ENCODE measurements around the gene ADARB2.
A peak's percentile ranks its signal among the peaks of the same experiment; 100 is the strongest.

ADARB2 gene

GRCh38 chr10:1644191-1644711 is 93.1 kb downstream of the ADARB2 start:
- no peak overlapping the region for H3K27ac ChIP-seq
- H3K4me3 ChIP-seq (IDR thresholded peaks at IDR 0.05; ENCODE audit: insufficient read depth, low read depth, low read length) = no peak overlapping the region
- no peaks in the 10 kb centered on the region for H4K20me1 ChIP-seq (ENCODE audit: insufficient read depth)
- TF ChIP-seq CTCF (conservative IDR thresholded peaks at IDR 0.05; ENCODE audit: low read depth, low read length) = no peak
- H2AFZ ChIP-seq (ENCODE audit: low read depth) = no peak overlapping the region
- H3K79me2 ChIP-seq (ENCODE audit: insufficient read depth, low read depth) = no peaks in the 10 kb centered on the region
- no peak overlapping the region for H3K4me2 ChIP-seq
- H3K27me3 ChIP-seq (ENCODE audit: insufficient read depth, low read depth) = no peaks in the 10 kb centered on the region
- H3K4me1 ChIP-seq (ENCODE audit: low read depth, poor library complexity, severe bottlenecking) = peaks cover 37% of the 10 kb centered on the region
- no peak overlapping the region for H3K9ac ChIP-seq
- no peaks in the 10 kb centered on the region for H3K36me3 ChIP-seq (ENCODE audit: insufficient read depth)

- H4K20me1 ChIP-seq (ENCODE audit: insufficient read depth) = no peaks in the 10 kb centered on the region
Measured at GRCh38 chr10:1643908-1644179, 93.5 kb downstream of the ADARB2 start.

GRCh38 chr10:1643161-1643907 is 94.0 kb downstream of the ADARB2 start:
- Histone ChIP-seq H3K27me3 (ENCODE audit: insufficient read depth, low read depth) (no peaks in the 10 kb centered on the region), H4K20me1 (ENCODE audit: insufficient read depth) (no peaks in the 10 kb centered on the region), H3K4me1 (ENCODE audit: low read depth, poor library complexity, severe bottlenecking) (peaks cover 37% of the 10 kb centered on the region), H3K4me3 (IDR thresholded peaks at IDR 0.05; ENCODE audit: insufficient read depth, low read depth, low read length) (no peak overlapping the region), H3K79me2 (ENCODE audit: insufficient read depth, low read depth) (no peaks in the 10 kb centered on the region), H3K9ac (no peak overlapping the region), H3K4me2 (peak overlapping the region; percentile 46), H2AFZ (ENCODE audit: low read depth) (no peak overlapping the region), H3K36me3 (ENCODE audit: insufficient read depth) (no peaks in the 10 kb centered on the region), H3K27ac (peak overlapping the region; percentile 2; the same call in 1 of the 2 replicates)
- TF ChIP-seq CTCF (conservative IDR thresholded peaks at IDR 0.05; ENCODE audit: low read depth, low read length) = no peak

More at GRCh38 chr10:1643908-1644179, 93.5 kb downstream of the ADARB2 start:
- Histone ChIP-seq H3K27me3 (ENCODE audit: insufficient read depth, low read depth) (no peaks in the 10 kb centered on the region), H3K79me2 (ENCODE audit: insufficient read depth, low read depth) (no peaks in the 10 kb centered on the region), H2AFZ (ENCODE audit: low read depth) (no peak overlapping the region), H3K27ac (no peak overlapping the region), H3K9ac (no peak overlapping the region), H3K36me3 (ENCODE audit: insufficient read depth) (no peaks in the 10 kb centered on the region), H3K4me1 (ENCODE audit: low read depth, poor library complexity, severe bottlenecking) (peaks cover 37% of the 10 kb centered on the region), H3K4me3 (IDR thresholded peaks at IDR 0.05; ENCODE audit: insufficient read depth, low read depth, low read length) (no peak overlapping the region), H3K4me2 (no peak overlapping the region; the same call in 1 of the 2 replicates)
- no peak for TF ChIP-seq CTCF (conservative IDR thresholded peaks at IDR 0.05; ENCODE audit: low read depth, low read length)

GRCh38 chr10:1642600-1643160 is 94.6 kb downstream of the ADARB2 start:
- Histone ChIP-seq H4K20me1 (ENCODE audit: insufficient read depth) (no peaks in the 10 kb centered on the region), H3K9ac (no peak overlapping the region)

More at GRCh38 chr10:1642600-1643160, 94.6 kb downstream of the ADARB2 start:
- H2AFZ ChIP-seq (ENCODE audit: low read depth) = no peak overlapping the region
- peak overlapping the region; percentile 2; the same call in 1 of the 2 replicates for H3K27ac ChIP-seq
- no peaks in the 10 kb centered on the region for H3K27me3 ChIP-seq (ENCODE audit: insufficient read depth, low read depth)
- H3K4me3 ChIP-seq (IDR thresholded peaks at IDR 0.05; ENCODE audit: insufficient read depth, low read depth, low read length) = no peak overlapping the region
- peak overlapping the region; percentile 46 for H3K4me2 ChIP-seq
- TF ChIP-seq CTCF (conservative IDR thresholded peaks at IDR 0.05; ENCODE audit: low read depth, low read length) = no peak
- peaks cover 37% of the 10 kb centered on the region for H3K4me1 ChIP-seq (ENCODE audit: low read depth, poor library complexity, severe bottlenecking)
- H3K36me3 ChIP-seq (ENCODE audit: insufficient read depth) = no peaks in the 10 kb centered on the region
- H3K79me2 ChIP-seq (ENCODE audit: insufficient read depth, low read depth) = no peaks in the 10 kb centered on the region
